Measurements from ENCODE around the gene IRF7. TPM values are rescaled to one million over a fixed set of nuclear protein-coding genes. Genes with fewer than 3 reads are reported as not detected.

Gene IRF7
- total RNA-seq, 1 experiment from 2014 or later = 15.2 TPM

- CTCF ChIA-PET = no interaction called here
- peaks cover 42 to 56% of the 10 kb centered on the region in 2 experiments; a peak in 3 of 4 replicates for H3K36me3 ChIP-seq (ENCODE audit: control insufficient read depth in 1 of 2, insufficient read depth in 2 of 2, low read length in 2 of 2)
- no peaks in the 10 kb centered on the region for H3K27me3 ChIP-seq (ENCODE audit: insufficient read depth, low read length)
- no peak overlapping the region for H3K9ac ChIP-seq (ENCODE audit: low read length)
- H3K4me2 ChIP-seq (ENCODE audit: low read length) = no peak overlapping the region
- intact Hi-C loops (cut with micrococcal nuclease) = no loop called here
- H3K4me1 ChIP-seq (ENCODE audit: control insufficient read depth in 1 of 2, insufficient read depth in 2 of 2, low read length in 2 of 2) = peaks cover 3 to 10% of the 10 kb centered on the region in 2 experiments; a peak in 3 of 4 replicates
- no peaks in the 10 kb centered on the region for H3K9me2 ChIP-seq (ENCODE audit: insufficient read depth)
- DNase-seq (ENCODE audit: low read depth, low spot score) (no peak), ATAC-seq (no peak)
- no peak overlapping the region for H2AFZ ChIP-seq (ENCODE audit: low read depth, low read length, poor library complexity, severe bottlenecking)
- no TSS peak for BruUV-seq (replicated peaks)
- RAD21 ChIA-PET (ENCODE audit: low non-redundant PET in 1 of 2, low total read pairs in 2 of 2, uncharacterized antibody in 2 of 2, unreplicated experiment in 2 of 2) = no interaction called here
- H3K9me3 ChIP-seq (ENCODE audit: control insufficient read depth in 1 of 2, insufficient read depth in 1 of 2, low read depth in 1 of 2, low read length in 2 of 2) = no peaks in the 10 kb centered on the region
- POLR2A ChIA-PET = no interaction called here
- TF ChIP-seq REST (IDR thresholded peaks at IDR 0.05; ENCODE audit: low read depth) (no peak), EGR1 (IDR thresholded peaks at IDR 0.05; ENCODE audit: low read depth) (no peak), ZFX (IDR thresholded peaks at IDR 0.05) (no peak), TCF7L2 (IDR thresholded peaks at IDR 0.05; ENCODE audit: borderline replicate concordance, extremely low read depth, insufficient read depth, insufficient read length) (no peak), ZBTB33 (IDR thresholded peaks at IDR 0.05; ENCODE audit: extremely low read depth, insufficient replicate concordance, low read length) (no peak), JUND (IDR thresholded peaks at IDR 0.05) (no peak), EZH2 (IDR thresholded peaks at IDR 0.05) (no peak), POLR2A (IDR thresholded peaks at IDR 0.05; ENCODE audit: borderline replicate concordance, extremely low read depth, insufficient read depth, insufficient read length) (no peak), SP1 (IDR thresholded peaks at IDR 0.05; ENCODE audit: low read depth) (no peak), CEBPB (IDR thresholded peaks at IDR 0.05; ENCODE audit: low read depth) (no peak), CBX3 (IDR thresholded peaks at IDR 0.05; ENCODE audit: low read depth) (no peak), RAD21 (IDR thresholded peaks at IDR 0.05; ENCODE audit: low read depth) (no peak), POLR2AphosphoS5 (IDR thresholded peaks at IDR 0.05; ENCODE audit: low read depth, low read length) (no peak), FOSL1 (IDR thresholded peaks at IDR 0.05; ENCODE audit: low read depth) (no peak), ELF1 (IDR thresholded peaks at IDR 0.05; ENCODE audit: borderline replicate concordance, low read depth) (no peak), ZNF274 (IDR thresholded peaks at IDR 0.05; ENCODE audit: low read depth, low read length) (no peak), EZH2phosphoT487 (IDR thresholded peaks at IDR 0.05; ENCODE audit: borderline replicate concordance) (no peak), CTCF (IDR thresholded peaks at IDR 0.05 in 2 of 3, conservative IDR thresholded peaks at IDR 0.05 in 1 of 3; ENCODE audit: borderline replicate concordance in 1 of 3, insufficient read depth in 1 of 3, low read depth in 2 of 3, low read length in 2 of 3) (no peak)
- H3K79me2 ChIP-seq (ENCODE audit: insufficient read depth, low read length) = peaks cover 15% of the 10 kb centered on the region; the same call in 1 of the 2 replicates
- no peak overlapping the region for H3K27ac ChIP-seq (ENCODE audit: low read depth, low read length)
- H3K4me3 ChIP-seq (replicated peaks in 1 of 2; ENCODE audit: low read depth in 1 of 2, low read length in 2 of 2) = no peak overlapping the region
- peaks cover 8% of the 10 kb centered on the region; the same call in 1 of the 2 replicates for H4K20me1 ChIP-seq (ENCODE audit: insufficient read depth)
These were observed 7.6 kb downstream of the IRF7 start for GRCh38 chr11:607971-608659.
